ENCODE results near the gene MAPK10.

MAPK10 gene

GRCh38 chr4:86359944-86360478, at the start of gene MAPK10:
MAPK10 (minus strand) TSS chr4:86360053.
- no peaks in the 10 kb centered on the region for H3K36me3 ChIP-seq (ENCODE audit: control insufficient read depth in 1 of 2, insufficient read depth in 2 of 2, low read length in 2 of 2)
- no peaks in the 10 kb centered on the region for H3K27me3 ChIP-seq (ENCODE audit: control insufficient read depth in 1 of 2, insufficient read depth in 2 of 2, low read length in 2 of 2)
- no peaks in the 10 kb centered on the region for H3K9me3 ChIP-seq (ENCODE audit: control insufficient read depth in 1 of 2, low read length in 2 of 2)
- no peaks in the 10 kb centered on the region for H3K4me1 ChIP-seq (ENCODE audit: control insufficient read depth in 1 of 2, insufficient read depth in 2 of 2, low read length in 2 of 2)
- peak within 1 kb of the TSS; percentile 20 to 67 for H3K4me3 ChIP-seq (ENCODE audit: low read depth in 1 of 2, low read length in 2 of 2)
- H3K27ac ChIP-seq (ENCODE audit: low read depth, low read length), result no peak within 1 kb of the TSS
- no peak within 1 kb of the TSS for H3K9ac ChIP-seq (ENCODE audit: low read depth in 1 of 2, low read length in 2 of 2)

DNA sequence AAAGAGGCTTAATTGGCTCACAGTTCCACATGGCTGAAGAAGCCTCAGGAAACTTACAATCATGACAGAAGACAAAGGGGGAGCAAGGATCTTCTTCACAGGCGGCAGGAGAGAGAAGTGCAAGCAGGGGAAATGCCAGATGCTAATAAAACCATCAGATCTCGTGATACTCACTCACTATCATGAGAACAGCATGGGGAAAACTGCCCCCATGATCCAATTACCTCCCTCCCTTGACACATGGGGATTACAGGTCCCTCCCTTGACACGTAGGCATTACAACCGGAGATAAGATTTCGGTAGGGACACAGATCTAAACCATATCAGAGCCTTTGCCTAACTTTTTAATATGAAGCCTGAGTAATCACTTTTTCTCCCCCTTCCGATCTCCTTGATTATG, 43.7 kb upstream of the MAPK10 start:
- H3K27ac ChIP-seq (ENCODE audit: low read depth, low read length), result no peak overlapping the region
- H3K9me3 ChIP-seq (ENCODE audit: control insufficient read depth in 1 of 2, low read length in 2 of 2), result no peaks in the 10 kb centered on the region
- no peak overlapping the region for H3K4me3 ChIP-seq (ENCODE audit: low read depth in 1 of 2, low read length in 2 of 2)
- no peak overlapping the region for H3K9ac ChIP-seq (ENCODE audit: low read depth in 1 of 2, low read length in 2 of 2)
- no peaks in the 10 kb centered on the region for H3K27me3 ChIP-seq (ENCODE audit: control insufficient read depth in 1 of 2, insufficient read depth in 2 of 2, low read length in 2 of 2)
- no peaks in the 10 kb centered on the region for H3K4me1 ChIP-seq (ENCODE audit: control insufficient read depth in 1 of 2, insufficient read depth in 2 of 2, low read length in 2 of 2)
- no peaks in the 10 kb centered on the region for H3K36me3 ChIP-seq (ENCODE audit: control insufficient read depth in 1 of 2, insufficient read depth in 2 of 2, low read length in 2 of 2)

DNA sequence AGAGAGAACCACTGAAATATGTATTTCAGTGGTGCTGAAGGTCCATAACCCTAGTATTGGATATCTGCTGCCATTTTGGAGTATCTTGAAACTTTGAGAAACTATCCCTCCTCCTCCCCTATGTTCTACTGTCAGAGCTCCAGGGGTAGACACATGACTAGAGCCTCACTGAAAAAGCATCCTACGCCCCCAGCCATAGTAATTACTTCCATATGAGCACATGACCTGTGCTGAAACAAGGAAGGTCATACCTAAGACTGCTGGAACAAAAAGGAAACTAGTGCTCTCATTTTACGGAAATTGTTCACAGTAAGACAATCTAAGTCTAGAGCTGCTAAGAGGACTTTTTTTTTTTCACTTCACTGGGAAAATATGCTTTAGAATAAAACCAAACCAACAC, 42.0 kb upstream of the MAPK10 start:
- Histone ChIP-seq H3K9ac (ENCODE audit: low read depth in 1 of 2, low read length in 2 of 2) (no peak overlapping the region), H3K4me3 (ENCODE audit: low read depth in 1 of 2, low read length in 2 of 2) (no peak overlapping the region), H3K27me3 (ENCODE audit: control insufficient read depth in 1 of 2, insufficient read depth in 2 of 2, low read length in 2 of 2) (no peaks in the 10 kb centered on the region), H3K27ac (ENCODE audit: low read depth, low read length) (no peak overlapping the region), H3K9me3 (ENCODE audit: control insufficient read depth in 1 of 2, low read length in 2 of 2) (no peaks in the 10 kb centered on the region), H3K36me3 (ENCODE audit: control insufficient read depth in 1 of 2, insufficient read depth in 2 of 2, low read length in 2 of 2) (no peaks in the 10 kb centered on the region), H3K4me1 (ENCODE audit: control insufficient read depth in 1 of 2, insufficient read depth in 2 of 2, low read length in 2 of 2) (no peaks in the 10 kb centered on the region)

GRCh38 chr4:86400216-86400615, 40.4 kb upstream of the MAPK10 start:
- Histone ChIP-seq H3K36me3 (ENCODE audit: control insufficient read depth in 1 of 2, insufficient read depth in 2 of 2, low read length in 2 of 2) (no peaks in the 10 kb centered on the region), H3K4me1 (ENCODE audit: control insufficient read depth in 1 of 2, insufficient read depth in 2 of 2, low read length in 2 of 2) (no peaks in the 10 kb centered on the region), H3K4me3 (ENCODE audit: low read depth in 1 of 2, low read length in 2 of 2) (no peak overlapping the region), H3K27ac (ENCODE audit: low read depth, low read length) (no peak overlapping the region), H3K9ac (ENCODE audit: low read depth in 1 of 2, low read length in 2 of 2) (no peak overlapping the region), H3K27me3 (ENCODE audit: control insufficient read depth in 1 of 2, insufficient read depth in 2 of 2, low read length in 2 of 2) (no peaks in the 10 kb centered on the region), H3K9me3 (ENCODE audit: control insufficient read depth in 1 of 2, low read length in 2 of 2) (no peaks in the 10 kb centered on the region)

DNA sequence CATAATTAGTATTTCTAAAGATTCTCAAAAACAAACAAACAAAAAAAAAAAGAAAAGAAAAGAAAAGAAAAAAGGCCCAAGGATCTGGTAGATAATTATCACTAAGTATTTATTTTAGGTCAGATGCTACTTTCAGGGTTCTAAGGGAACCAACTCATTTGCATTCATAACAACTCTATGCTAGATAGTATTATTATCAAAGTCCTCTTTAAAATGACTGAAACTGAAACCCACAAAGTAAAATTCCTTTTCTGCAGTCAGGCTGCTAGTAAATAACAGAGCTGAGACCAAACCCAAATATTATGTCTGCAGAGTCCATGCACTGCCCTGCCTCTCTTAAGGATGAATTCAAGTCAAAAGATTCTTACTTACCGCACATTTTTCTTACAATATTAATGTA, 38.3 kb upstream of the MAPK10 start:
- no peaks in the 10 kb centered on the region for H3K36me3 ChIP-seq (ENCODE audit: control insufficient read depth in 1 of 2, insufficient read depth in 2 of 2, low read length in 2 of 2)
- no peak overlapping the region for H3K4me3 ChIP-seq (ENCODE audit: low read depth in 1 of 2, low read length in 2 of 2)
- no peak overlapping the region for H3K9ac ChIP-seq (ENCODE audit: low read depth in 1 of 2, low read length in 2 of 2)
- H3K27ac ChIP-seq (ENCODE audit: low read depth, low read length), result no peak overlapping the region
- no peaks in the 10 kb centered on the region for H3K4me1 ChIP-seq (ENCODE audit: control insufficient read depth in 1 of 2, insufficient read depth in 2 of 2, low read length in 2 of 2)
- no peaks in the 10 kb centered on the region for H3K9me3 ChIP-seq (ENCODE audit: control insufficient read depth in 1 of 2, low read length in 2 of 2)
- H3K27me3 ChIP-seq (ENCODE audit: control insufficient read depth in 1 of 2, insufficient read depth in 2 of 2, low read length in 2 of 2), result no peaks in the 10 kb centered on the region

DNA sequence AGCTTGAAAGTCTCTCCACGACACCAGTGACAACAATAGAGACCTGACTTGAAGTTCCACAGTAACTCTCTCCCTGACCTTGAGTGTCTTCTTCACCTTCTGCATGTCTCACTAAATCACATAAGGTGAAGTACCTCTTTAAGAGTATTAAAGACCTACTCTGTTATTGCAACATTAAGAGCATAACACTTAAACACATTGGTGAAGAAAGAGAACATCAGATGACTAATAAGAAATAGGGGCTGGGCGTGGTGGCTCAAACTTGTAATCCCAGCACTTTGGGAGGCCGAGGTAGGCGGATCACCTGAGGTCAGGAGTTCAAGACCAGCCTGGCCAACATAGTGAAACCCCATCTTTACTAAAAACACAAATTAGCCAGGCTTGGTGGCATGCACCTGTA, 33.9 kb upstream of the MAPK10 start:
- H3K9ac ChIP-seq (ENCODE audit: low read depth in 1 of 2, low read length in 2 of 2), result no peak overlapping the region
- H3K27me3 ChIP-seq (ENCODE audit: control insufficient read depth in 1 of 2, insufficient read depth in 2 of 2, low read length in 2 of 2), result no peaks in the 10 kb centered on the region
- H3K36me3 ChIP-seq (ENCODE audit: control insufficient read depth in 1 of 2, insufficient read depth in 2 of 2, low read length in 2 of 2), result no peaks in the 10 kb centered on the region
- H3K9me3 ChIP-seq (ENCODE audit: control insufficient read depth in 1 of 2, low read length in 2 of 2), result no peaks in the 10 kb centered on the region
- no peak overlapping the region for H3K27ac ChIP-seq (ENCODE audit: low read depth, low read length)
- no peaks in the 10 kb centered on the region for H3K4me1 ChIP-seq (ENCODE audit: control insufficient read depth in 1 of 2, insufficient read depth in 2 of 2, low read length in 2 of 2)
- no peak overlapping the region for H3K4me3 ChIP-seq (ENCODE audit: low read depth in 1 of 2, low read length in 2 of 2)

DNA sequence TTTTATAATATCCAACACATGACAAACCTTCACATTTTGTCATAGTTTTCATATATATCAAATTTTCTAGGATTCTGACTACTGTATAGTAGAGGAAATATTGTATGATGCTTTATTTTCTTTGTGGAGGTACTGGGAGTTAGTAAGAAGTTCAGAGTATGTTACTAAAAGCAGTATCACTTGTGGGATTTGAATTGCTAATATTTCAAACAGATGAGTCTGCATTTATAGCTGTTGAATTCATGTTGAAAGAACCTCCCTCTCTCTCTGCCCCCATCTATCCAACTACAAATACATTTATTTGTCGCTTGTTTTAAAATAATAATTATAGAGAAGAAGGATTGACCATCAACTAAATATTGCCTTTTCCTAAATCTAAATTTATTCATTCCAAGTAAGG, 29.8 kb upstream of the MAPK10 start:
- no peak overlapping the region for H3K4me3 ChIP-seq (ENCODE audit: low read depth in 1 of 2, low read length in 2 of 2)
- no peaks in the 10 kb centered on the region for H3K9me3 ChIP-seq (ENCODE audit: control insufficient read depth in 1 of 2, low read length in 2 of 2)
- H3K36me3 ChIP-seq (ENCODE audit: control insufficient read depth in 1 of 2, insufficient read depth in 2 of 2, low read length in 2 of 2), result no peaks in the 10 kb centered on the region
- H3K4me1 ChIP-seq (ENCODE audit: control insufficient read depth in 1 of 2, insufficient read depth in 2 of 2, low read length in 2 of 2), result no peaks in the 10 kb centered on the region
- H3K27ac ChIP-seq (ENCODE audit: low read depth, low read length), result no peak overlapping the region
- no peak overlapping the region for H3K9ac ChIP-seq (ENCODE audit: low read depth in 1 of 2, low read length in 2 of 2)
- H3K27me3 ChIP-seq (ENCODE audit: control insufficient read depth in 1 of 2, insufficient read depth in 2 of 2, low read length in 2 of 2), result no peaks in the 10 kb centered on the region

DNA sequence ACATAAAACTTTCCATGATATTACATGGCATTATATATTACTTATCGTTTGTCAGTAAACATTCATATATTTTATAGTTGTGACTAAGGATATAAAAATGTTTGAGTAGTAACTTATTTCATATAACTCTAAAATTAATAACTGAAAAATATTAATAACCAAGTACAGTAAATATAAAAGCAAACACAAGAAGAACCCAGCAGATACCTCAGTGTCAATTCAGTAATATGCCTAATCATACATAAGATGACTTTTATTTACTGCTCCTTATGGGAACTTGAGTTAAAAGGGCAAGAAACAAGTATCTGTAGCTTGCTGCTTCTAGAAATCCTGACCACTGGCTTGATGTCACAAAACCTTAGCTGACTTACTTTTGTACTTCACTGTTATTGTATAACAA, 28.4 kb upstream of the MAPK10 start:
- Histone ChIP-seq H3K27ac (ENCODE audit: low read depth, low read length) (no peak overlapping the region), H3K9me3 (ENCODE audit: control insufficient read depth in 1 of 2, low read length in 2 of 2) (no peaks in the 10 kb centered on the region), H3K9ac (ENCODE audit: low read depth in 1 of 2, low read length in 2 of 2) (no peak overlapping the region), H3K36me3 (ENCODE audit: control insufficient read depth in 1 of 2, insufficient read depth in 2 of 2, low read length in 2 of 2) (no peaks in the 10 kb centered on the region), H3K4me3 (ENCODE audit: low read depth in 1 of 2, low read length in 2 of 2) (no peak overlapping the region), H3K4me1 (ENCODE audit: control insufficient read depth in 1 of 2, insufficient read depth in 2 of 2, low read length in 2 of 2) (no peaks in the 10 kb centered on the region), H3K27me3 (ENCODE audit: control insufficient read depth in 1 of 2, insufficient read depth in 2 of 2, low read length in 2 of 2) (no peaks in the 10 kb centered on the region)

DNA sequence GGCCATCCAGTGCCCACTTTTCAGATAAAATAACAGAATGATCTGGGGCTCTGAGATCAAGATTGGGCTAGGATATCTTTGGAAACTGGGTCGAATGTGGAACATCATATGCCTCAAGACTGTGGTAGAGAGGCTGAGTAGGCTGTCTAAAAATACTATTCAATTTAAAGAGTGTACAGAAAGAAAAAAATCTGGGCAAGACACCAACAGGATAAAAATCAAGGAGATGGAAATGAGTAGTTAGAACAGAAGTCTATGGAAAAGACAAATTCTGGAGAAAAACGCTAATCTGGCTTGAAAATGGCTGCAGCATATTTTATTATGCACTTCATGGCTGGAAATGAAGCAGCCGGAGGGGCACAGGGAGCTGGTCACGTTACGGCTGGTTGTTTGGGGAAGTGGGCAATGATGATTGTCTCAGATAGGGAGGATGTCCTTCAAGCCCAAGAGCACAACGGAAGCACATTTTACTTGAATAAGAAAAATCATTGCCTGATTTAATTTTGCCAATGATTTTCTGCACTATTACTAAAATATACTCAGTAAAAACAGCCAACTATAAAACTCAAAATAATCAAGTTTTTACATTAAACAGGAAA, 27.1 kb upstream of the MAPK10 start:
- Histone ChIP-seq H3K36me3 (ENCODE audit: control insufficient read depth in 1 of 2, insufficient read depth in 2 of 2, low read length in 2 of 2) (no peaks in the 10 kb centered on the region), H3K27me3 (ENCODE audit: control insufficient read depth in 1 of 2, insufficient read depth in 2 of 2, low read length in 2 of 2) (no peaks in the 10 kb centered on the region), H3K4me1 (ENCODE audit: control insufficient read depth in 1 of 2, insufficient read depth in 2 of 2, low read length in 2 of 2) (no peaks in the 10 kb centered on the region), H3K4me3 (ENCODE audit: low read depth in 1 of 2, low read length in 2 of 2) (no peak overlapping the region), H3K9me3 (ENCODE audit: control insufficient read depth in 1 of 2, low read length in 2 of 2) (no peaks in the 10 kb centered on the region), H3K9ac (ENCODE audit: low read depth in 1 of 2, low read length in 2 of 2) (no peak overlapping the region), H3K27ac (ENCODE audit: low read depth, low read length) (no peak overlapping the region)

- Histone ChIP-seq H3K4me3 (ENCODE audit: low read depth in 1 of 2, low read length in 2 of 2) (no peak overlapping the region), H3K36me3 (ENCODE audit: control insufficient read depth in 1 of 2, insufficient read depth in 2 of 2, low read length in 2 of 2) (no peaks in the 10 kb centered on the region), H3K27me3 (ENCODE audit: control insufficient read depth in 1 of 2, insufficient read depth in 2 of 2, low read length in 2 of 2) (no peaks in the 10 kb centered on the region), H3K9ac (ENCODE audit: low read depth in 1 of 2, low read length in 2 of 2) (no peak overlapping the region), H3K9me3 (ENCODE audit: control insufficient read depth in 1 of 2, low read length in 2 of 2) (no peaks in the 10 kb centered on the region), H3K27ac (ENCODE audit: low read depth, low read length) (no peak overlapping the region), H3K4me1 (ENCODE audit: control insufficient read depth in 1 of 2, insufficient read depth in 2 of 2, low read length in 2 of 2) (no peaks in the 10 kb centered on the region)
Observed at GRCh38 chr4:86386201-86386600, 26.3 kb upstream of the MAPK10 start.

DNA sequence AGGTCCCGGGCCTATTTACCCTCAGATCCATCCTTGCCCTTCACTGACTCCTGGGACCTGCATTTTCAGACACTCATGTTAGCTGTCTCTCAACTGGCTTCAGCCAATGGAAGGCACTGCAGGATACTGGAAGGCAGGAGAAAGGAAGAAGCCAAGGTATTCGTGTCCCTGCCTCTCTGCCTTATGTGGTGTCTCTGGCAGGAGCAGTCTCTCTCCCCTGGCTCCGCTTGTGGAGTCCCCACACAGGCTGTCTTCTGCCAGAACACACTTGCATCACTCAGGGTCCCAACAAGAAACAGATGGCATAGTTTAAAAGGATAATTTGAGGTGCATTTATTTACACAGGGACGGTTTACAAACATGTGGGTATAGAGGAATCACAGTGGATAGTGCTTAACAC, 21.6 kb upstream of the MAPK10 start:
- no peak overlapping the region for H3K9ac ChIP-seq (ENCODE audit: low read depth in 1 of 2, low read length in 2 of 2)

More for the DNA sequence above, 21.6 kb upstream of the MAPK10 start:
- H3K4me1 ChIP-seq (ENCODE audit: control insufficient read depth in 1 of 2, insufficient read depth in 2 of 2, low read length in 2 of 2), result no peaks in the 10 kb centered on the region
- no peaks in the 10 kb centered on the region for H3K27me3 ChIP-seq (ENCODE audit: control insufficient read depth in 1 of 2, insufficient read depth in 2 of 2, low read length in 2 of 2)
- no peaks in the 10 kb centered on the region for H3K9me3 ChIP-seq (ENCODE audit: control insufficient read depth in 1 of 2, low read length in 2 of 2)
- H3K27ac ChIP-seq (ENCODE audit: low read depth, low read length), result no peak overlapping the region
- no peak overlapping the region for H3K4me3 ChIP-seq (ENCODE audit: low read depth in 1 of 2, low read length in 2 of 2)
- no peaks in the 10 kb centered on the region for H3K36me3 ChIP-seq (ENCODE audit: control insufficient read depth in 1 of 2, insufficient read depth in 2 of 2, low read length in 2 of 2)
